HepG2 (cell line): ENCODE data around the gene DLX1. TPM values are rescaled to one million over a fixed set of nuclear protein-coding genes. Genes with fewer than 3 reads are reported as not detected.

Source experiments
- ARID2 ChIP-seq: sonication (generic); formaldehyde crosslinking; IDR thresholded peaks from 2 replicates; pipeline ENCODE4 v1.8.1; 2022; ENCODE audit warnings: mild to moderate bottlenecking, missing genetic modification reagents, borderline replicate concordance
- CAMTA2 ChIP-seq: sonication (generic); formaldehyde crosslinking; IDR thresholded peaks from 2 replicates; pipeline ENCODE4 v1.4.0; 2020; ENCODE audit warnings: mild to moderate bottlenecking, missing genetic modification reagents, borderline replicate concordance
- DMAP1 ChIP-seq: IDR thresholded peaks from 2 replicates; pipeline ENCODE4 v1.6.1; 2016
- RBM39 ChIP-seq: fragments of 200-400 bp; formaldehyde crosslinking; IDR thresholded peaks from one replicate; pipeline ENCODE4 v1.6.1; 2018; ENCODE audit warnings: antibody characterized with exemption, mild to moderate bottlenecking, low read depth, low read length; ENCODE audit not compliant: poor library complexity, severe bottlenecking
- RXRA ChIP-seq: sonication (generic); formaldehyde crosslinking; IDR thresholded peaks from 2 replicates; pipeline ENCODE4 v1.5.1; 2020; ENCODE audit warnings: missing genetic modification reagents
- SOX13 ChIP-seq, 3 experiments: fragments of 450-650 bp in 1 of 3; sonication (generic) in 1 of 3; formaldehyde crosslinking in 1 of 3; IDR thresholded peaks in 2 of 3; conservative IDR thresholded peaks in 1 of 3; 2 replicates each; pipeline versions ENCODE4 v1.5.0 to v1.6.1; 2016 to 2020; ENCODE audit warnings: antibody characterized with exemption in 1 of 3, mild to moderate bottlenecking in 1 of 3, missing compliant biosample characterization in 1 of 3, missing genetic modification reagents in 1 of 3, moderate library complexity in 1 of 3
- STAG1 ChIP-seq: sonication (generic); formaldehyde crosslinking; IDR thresholded peaks from 2 replicates; pipeline ENCODE4 v1.4.0; 2020; ENCODE audit warnings: missing genetic modification reagents
- TBL1XR1 ChIP-seq: fragments of 150-350 bp; IDR thresholded peaks from 2 replicates; pipeline ENCODE4 v1.6.1; 2014; ENCODE audit warnings: borderline replicate concordance, low read length; ENCODE audit not compliant: partially characterized antibody
- ZNF251 ChIP-seq: sonication (generic); formaldehyde crosslinking; IDR thresholded peaks from 2 replicates; pipeline ENCODE4 v1.9.0; 2021; ENCODE audit warnings: mild to moderate bottlenecking, missing genetic modification reagents
- ZNF282 ChIP-seq: fragments of 450-650 bp; IDR thresholded peaks from 2 replicates; pipeline ENCODE4 v1.6.1; 2018; ENCODE audit not compliant: partially characterized antibody
- ZNF460 ChIP-seq: sonication (generic); formaldehyde crosslinking; IDR thresholded peaks from 2 replicates; pipeline ENCODE4 v1.5.1; 2020; ENCODE audit warnings: missing genetic modification reagents, mild to moderate bottlenecking, borderline replicate concordance
- ZNF652 ChIP-seq: IDR thresholded peaks from 2 replicates; pipeline ENCODE4 v1.6.1; 2016; ENCODE audit warnings: low read depth, borderline replicate concordance
- ZNF746 ChIP-seq: sonication (generic); formaldehyde crosslinking; IDR thresholded peaks from 2 replicates; pipeline ENCODE4 v1.8.0; 2022; ENCODE audit warnings: mild to moderate bottlenecking, missing genetic modification reagents
- ZNF749 ChIP-seq: sonication (generic); formaldehyde crosslinking; IDR thresholded peaks from 2 replicates; pipeline ENCODE4 v1.8.0; 2022; ENCODE audit warnings: mild to moderate bottlenecking, missing genetic modification reagents, moderate library complexity, borderline replicate concordance
- ZNF883 ChIP-seq: sonication (generic); formaldehyde crosslinking; IDR thresholded peaks from 2 replicates; pipeline ENCODE4 v1.5.1; 2020; ENCODE audit warnings: mild to moderate bottlenecking, missing genetic modification reagents; ENCODE audit errors: not compliant biosample characterization
- polyA plus RNA-seq, 8 experiments: library from polyadenylated mRNA; depleted of rRNA in 3 of 8; stranded (reverse) in 7 of 8; unstranded in 1 of 8; fragments of >200 nt; fragmentation: Illumina TruSeq in 4 of 8; extraction: Trizol in 4 of 8; gene quantifications; 2 replicates each; pipeline versions ENCODE4 v1.2.1 to v1.2.3, GENCODE V29; 2011 to 2016; ENCODE audit warnings: low read depth in 4 of 8, missing spikeins in 1 of 8, mixed read lengths in 1 of 8; ENCODE audit not compliant: insufficient read depth in 1 of 8
- total RNA-seq, 5 experiments: library from RNA; depleted of rRNA; stranded (reverse); fragments of >200 nt; fragmentation: Illumina TruSeq; extraction: Trizol; gene quantifications; 2 replicates each; pipeline ENCODE4 v1.2.3, GENCODE V29; 2016; ENCODE audit warnings: low read depth in 1 of 5
- TF ChIP-seq, protein P1 (sequence below): sonication (generic); formaldehyde crosslinking; IDR thresholded peaks from 2 replicates; pipeline ENCODE4 v1.4.0; 2020; ENCODE audit warnings: mild to moderate bottlenecking, missing genetic modification reagents
- TF ChIP-seq, protein P2 (sequence below): sonication (generic); formaldehyde crosslinking; IDR thresholded peaks from 2 replicates; pipeline ENCODE4 v1.5.0; 2020; ENCODE audit warnings: missing genetic modification reagents
- TF ChIP-seq, protein P3 (sequence below): sonication (generic); formaldehyde crosslinking; IDR thresholded peaks from 2 replicates; pipeline ENCODE4 v1.5.0; 2020; ENCODE audit warnings: missing genetic modification reagents, mild to moderate bottlenecking, borderline replicate concordance

The DLX1 gene
- total and polyA plus RNA-seq, 2 of the 13 experiments (the other 11 are each of a cell fraction or from before 2014, with no cell fraction given): 0.18 to 0.86 TPM

DNA sequence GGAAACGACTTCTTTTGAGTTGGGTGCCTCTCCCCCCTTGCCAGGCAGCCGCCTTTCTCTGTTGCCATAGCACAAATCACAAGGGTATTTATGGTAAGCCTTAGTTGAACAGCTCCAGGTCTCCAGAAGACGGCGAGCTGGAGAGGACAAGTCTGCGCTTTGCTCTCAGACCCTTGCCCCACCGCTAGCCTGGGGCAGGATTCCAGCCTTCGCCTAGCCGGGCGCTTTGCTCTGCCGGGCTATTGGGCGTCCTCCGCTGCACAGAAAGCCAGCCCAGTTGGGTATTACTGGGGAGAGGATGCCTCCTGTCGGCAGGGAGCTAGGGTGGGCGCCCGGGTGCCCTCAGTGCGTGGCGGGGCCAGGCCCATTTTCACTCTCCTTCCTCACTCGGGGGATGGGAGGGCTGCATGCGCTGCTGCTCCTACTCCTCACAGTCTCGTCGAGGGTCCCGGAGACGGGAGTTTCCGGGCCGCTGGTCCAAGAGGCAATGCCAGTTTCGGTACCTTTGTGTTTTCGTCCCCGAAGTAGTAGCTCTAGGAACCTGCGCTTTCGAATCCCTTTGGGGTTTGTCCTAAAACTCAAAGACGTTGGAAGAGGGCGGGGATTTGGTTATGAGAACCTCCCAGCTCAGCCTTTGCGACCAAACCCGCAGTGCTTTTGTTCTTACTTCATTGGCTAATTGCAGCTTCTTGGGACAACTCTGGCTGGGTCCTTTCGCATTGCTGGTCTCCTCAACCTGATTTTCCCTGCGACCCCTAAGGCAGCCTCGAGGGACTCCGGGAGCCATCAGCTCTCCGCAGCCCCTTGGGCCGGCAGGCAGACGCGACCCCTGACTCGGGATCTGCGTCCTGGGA lies 21.0 kb downstream of the DLX1 start (continued):
- TF ChIP-seq, protein P1, sequence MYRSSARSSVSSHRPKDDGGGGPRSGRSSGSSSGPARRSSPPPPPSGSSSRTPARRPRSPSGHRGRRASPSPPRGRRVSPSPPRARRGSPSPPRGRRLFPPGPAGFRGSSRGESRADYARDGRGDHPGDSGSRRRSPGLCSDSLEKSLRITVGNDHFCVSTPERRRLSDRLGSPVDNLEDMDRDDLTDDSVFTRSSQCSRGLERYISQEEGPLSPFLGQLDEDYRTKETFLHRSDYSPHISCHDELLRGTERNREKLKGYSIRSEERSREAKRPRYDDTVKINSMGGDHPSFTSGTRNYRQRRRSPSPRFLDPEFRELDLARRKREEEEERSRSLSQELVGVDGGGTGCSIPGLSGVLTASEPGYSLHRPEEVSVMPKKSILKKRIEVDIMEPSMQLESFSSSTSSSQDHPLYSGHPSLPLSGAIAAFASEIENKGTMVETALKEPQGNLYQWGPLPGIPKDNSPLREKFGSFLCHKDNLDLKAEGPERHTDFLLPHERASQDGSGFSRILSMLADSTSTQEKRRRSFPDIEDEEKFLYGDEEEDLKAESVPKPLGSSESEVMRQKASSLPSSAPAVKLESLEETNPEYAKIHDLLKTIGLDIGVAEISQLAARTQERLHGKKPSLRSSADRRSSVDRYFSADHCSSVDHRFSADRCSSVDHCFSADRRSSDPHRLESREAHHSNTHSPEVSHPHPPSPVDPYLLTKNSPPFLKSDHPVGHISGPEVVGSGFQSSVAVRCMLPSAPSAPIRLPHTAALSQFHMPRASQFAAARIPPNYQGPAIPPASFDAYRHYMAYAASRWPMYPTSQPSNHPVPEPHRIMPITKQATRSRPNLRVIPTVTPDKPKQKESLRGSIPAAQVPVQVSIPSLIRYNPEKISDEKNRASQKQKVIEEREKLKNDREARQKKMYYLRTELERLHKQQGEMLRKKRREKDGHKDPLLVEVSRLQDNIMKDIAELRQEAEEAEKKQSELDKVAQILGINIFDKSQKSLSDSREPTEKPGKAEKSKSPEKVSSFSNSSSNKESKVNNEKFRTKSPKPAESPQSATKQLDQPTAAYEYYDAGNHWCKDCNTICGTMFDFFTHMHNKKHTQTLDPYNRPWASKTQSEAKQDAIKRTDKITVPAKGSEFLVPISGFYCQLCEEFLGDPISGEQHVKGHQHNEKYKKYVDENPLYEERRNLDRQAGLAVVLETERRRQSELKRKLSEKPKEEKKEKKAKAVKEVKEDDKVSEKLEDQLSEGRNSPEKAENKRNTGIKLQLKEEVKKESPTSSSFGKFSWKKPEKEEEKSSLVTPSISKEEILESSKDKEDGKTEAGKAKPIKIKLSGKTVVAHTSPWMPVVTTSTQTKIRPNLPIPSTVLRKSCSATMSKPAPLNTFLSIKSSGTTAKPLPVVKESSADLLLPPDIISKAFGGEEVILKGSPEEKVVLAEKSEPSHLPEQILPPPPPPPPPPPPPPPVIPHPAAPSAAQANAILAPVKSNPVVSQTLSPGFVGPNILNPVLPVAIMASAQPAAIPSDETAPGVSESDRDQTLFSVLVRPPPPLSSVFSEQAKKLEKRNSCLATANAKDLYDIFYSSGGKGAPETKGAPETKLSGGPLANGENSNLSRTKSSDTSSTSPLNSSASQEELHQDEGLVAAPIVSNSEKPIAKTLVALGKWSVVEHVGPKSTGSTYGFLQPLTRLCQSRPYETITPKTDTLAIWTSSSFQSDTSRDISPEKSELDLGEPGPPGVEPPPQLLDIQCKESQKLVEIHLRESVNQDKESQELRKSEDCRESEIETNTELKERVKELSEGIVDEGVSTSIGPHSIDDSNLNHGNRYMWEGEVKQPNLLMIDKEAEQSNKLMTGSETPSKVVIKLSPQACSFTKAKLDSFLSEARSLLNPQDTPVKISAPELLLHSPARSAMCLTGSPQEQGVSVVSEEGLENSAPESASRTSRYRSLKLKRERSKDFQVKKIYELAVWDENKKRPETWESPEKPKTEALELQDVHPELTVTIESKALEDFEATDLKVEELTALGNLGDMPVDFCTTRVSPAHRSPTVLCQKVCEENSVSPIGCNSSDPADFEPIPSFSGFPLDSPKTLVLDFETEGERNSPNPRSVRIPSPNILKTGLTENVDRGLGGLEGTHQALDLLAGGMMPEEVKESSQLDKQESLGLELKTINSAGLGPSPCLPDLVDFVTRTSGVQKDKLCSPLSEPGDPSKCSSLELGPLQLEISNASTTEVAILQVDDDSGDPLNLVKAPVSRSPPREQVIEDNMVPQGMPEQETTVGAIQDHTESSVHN (CRISPR knock-in tag): peak; percentile 58; the same call in 1 of the 2 replicates
- TF ChIP-seq ZNF282 (no peak), TBL1XR1 (no peak), DMAP1 (CRISPR knock-in tag) (0 out of 2 replicates have a peak, but pooled peaks have one; percentile 22), SOX13 (IDR thresholded peaks at IDR 0.05) (no peak), SOX13 (CRISPR knock-in tag; conservative IDR thresholded peaks at IDR 0.05 in 1 of 2, IDR thresholded peaks at IDR 0.05 in 1 of 2) (no peak), CAMTA2 (no peak), ZNF251 (CRISPR knock-in tag) (no peak), ZNF883 (peak; percentile 43), RXRA (CRISPR knock-in tag) (peak; percentile 18; the same call in 1 of the 2 replicates), RBM39 (no peak), STAG1 (peak; percentile 99), ZNF746 (CRISPR knock-in tag) (no peak), ARID2 (CRISPR knock-in tag) (0 out of 2 replicates have a peak, but pooled peaks have one; percentile 39), ZNF749 (CRISPR knock-in tag) (no peak), ZNF652 (CRISPR knock-in tag) (no peak), ZNF460 (CRISPR knock-in tag) (no peak)
- TF ChIP-seq, protein P2, sequence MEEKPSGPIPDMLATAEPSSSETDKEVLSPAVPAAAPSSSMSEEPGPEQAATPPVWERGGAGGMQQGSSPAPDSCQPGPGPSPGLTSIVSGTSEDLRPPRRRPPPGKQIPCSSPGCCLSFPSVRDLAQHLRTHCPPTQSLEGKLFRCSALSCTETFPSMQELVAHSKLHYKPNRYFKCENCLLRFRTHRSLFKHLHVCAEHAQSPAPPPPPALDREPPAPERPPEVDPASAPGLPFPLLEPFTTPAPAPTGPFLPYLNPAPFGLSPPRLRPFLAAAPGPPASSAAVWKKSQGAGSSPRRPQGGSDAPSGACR (CRISPR knock-in tag): peak; percentile 67; the same call in 1 of the 2 replicates
- TF ChIP-seq, protein P3, sequence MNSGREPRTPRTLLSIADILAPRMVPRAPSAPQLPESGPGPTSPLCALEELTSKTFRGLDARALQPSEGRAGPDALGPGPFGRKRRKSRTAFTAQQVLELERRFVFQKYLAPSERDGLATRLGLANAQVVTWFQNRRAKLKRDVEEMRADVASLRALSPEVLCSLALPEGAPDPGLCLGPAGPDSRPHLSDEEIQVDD: 0 out of 2 replicates have a peak, but pooled peaks have one; percentile 46
